ENCODE data around the gene HDDC3. TPM values are rescaled to one million over a fixed set of nuclear protein-coding genes. Genes with fewer than 3 reads are reported as not detected.

The HDDC3 gene
- total RNA-seq, 1 donor from 2014 or later = 9.5 TPM

- no peak for DNase-seq (ENCODE audit: extremely low spot score, unreplicated experiment)
- Mint-ChIP-seq H3K9me3 (ENCODE audit: unreplicated experiment) (no peaks in the 10 kb centered on the region), H3K27ac (ENCODE audit: unreplicated experiment) (peak overlapping the region; percentile 38), H3K4me3 (ENCODE audit: unreplicated experiment) (no peak overlapping the region), H3K27me3 (ENCODE audit: unreplicated experiment) (no peaks in the 10 kb centered on the region), H3K36me3 (ENCODE audit: unreplicated experiment) (peaks cover 41% of the 10 kb centered on the region), H3K4me1 (ENCODE audit: unreplicated experiment) (no peaks in the 10 kb centered on the region)
- TF ChIP-seq CTCF (IDR thresholded peaks at IDR 0.05) = no peak
Observed at GRCh38 chr15:90915808-90916440, 16.4 kb downstream of the HDDC3 start.

DNA sequence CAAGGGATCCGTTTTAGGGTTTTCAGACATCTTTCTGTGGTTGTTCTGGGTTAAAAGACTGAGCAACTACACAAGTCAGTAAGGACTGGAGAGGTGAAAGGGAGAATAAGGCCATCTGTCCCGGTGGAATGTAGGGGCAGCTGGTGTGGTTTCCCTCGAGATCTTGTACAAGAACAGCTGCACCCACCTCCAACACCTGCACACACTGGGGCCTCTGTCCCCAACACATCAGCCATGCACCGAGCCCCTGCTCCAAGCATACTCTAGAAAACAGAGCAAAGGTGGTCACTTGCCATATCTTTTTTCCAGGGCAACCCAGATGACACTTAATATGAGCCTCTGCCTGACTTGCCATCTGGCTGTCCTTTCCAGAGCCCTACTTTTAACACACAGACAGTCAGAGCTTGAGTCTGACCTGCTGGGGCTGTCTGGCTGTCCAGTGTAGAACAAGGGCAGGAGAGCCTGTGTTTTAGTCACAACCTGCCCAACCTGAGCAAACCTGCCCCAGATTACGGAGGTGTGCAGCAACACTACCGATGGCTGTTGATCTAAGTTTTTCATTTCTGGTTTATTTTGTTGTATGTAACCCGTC, 17.0 kb downstream of the HDDC3 start:
- Mint-ChIP-seq H3K27me3 (ENCODE audit: unreplicated experiment) (no peaks in the 10 kb centered on the region), H3K27ac (ENCODE audit: unreplicated experiment) (peak overlapping the region; percentile 38), H3K36me3 (ENCODE audit: unreplicated experiment) (peaks cover 41% of the 10 kb centered on the region), H3K4me1 (ENCODE audit: unreplicated experiment) (no peaks in the 10 kb centered on the region), H3K4me3 (ENCODE audit: unreplicated experiment) (no peak overlapping the region), H3K9me3 (ENCODE audit: unreplicated experiment) (no peaks in the 10 kb centered on the region)
- TF ChIP-seq CTCF (IDR thresholded peaks at IDR 0.05) = no peak
- no peak for DNase-seq (ENCODE audit: extremely low spot score, unreplicated experiment)

DNA sequence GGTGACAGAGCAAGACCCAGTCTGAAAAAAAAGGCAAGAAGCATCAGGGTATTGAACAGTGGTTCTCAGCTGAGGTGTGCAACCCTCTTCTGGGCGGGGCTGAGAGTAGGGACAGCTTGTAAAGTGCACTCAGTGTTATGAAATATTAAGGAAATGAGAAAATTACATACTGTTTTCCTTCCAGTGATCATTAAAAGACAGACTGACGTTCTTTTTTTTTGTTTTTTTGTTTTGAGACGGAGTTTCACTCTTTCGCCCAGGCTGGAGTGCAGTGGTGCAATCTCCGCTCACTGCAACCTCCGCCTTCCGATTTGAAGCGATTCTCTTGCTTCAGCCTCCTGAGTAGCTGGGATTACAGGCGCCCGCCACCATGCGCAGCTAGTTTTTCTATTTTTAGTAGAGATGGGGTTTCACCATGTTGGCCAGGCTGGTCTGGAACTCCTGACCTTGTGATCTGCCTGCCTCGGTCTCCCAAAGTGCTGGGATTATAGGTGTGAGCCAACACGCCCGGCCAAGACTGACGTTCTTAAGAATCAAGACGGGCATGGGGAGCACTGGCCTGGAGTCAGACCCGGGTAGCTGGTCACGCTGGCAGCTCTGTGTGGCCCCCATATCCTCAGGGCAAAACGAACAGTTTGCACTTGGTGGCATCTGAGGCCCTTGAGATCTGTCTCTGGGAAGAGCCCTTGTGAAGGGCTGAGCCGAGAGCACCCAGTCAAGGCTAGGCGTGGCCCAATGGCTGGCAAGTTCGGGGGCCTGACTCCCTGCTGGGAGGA, 17.9 kb downstream of the HDDC3 start:
- DNase-seq (ENCODE audit: extremely low spot score, unreplicated experiment) = no peak
- Mint-ChIP-seq H3K4me1 (ENCODE audit: unreplicated experiment) (no peaks in the 10 kb centered on the region), H3K4me3 (ENCODE audit: unreplicated experiment) (no peak overlapping the region), H3K9me3 (ENCODE audit: unreplicated experiment) (no peaks in the 10 kb centered on the region), H3K27ac (ENCODE audit: unreplicated experiment) (no peak overlapping the region), H3K27me3 (ENCODE audit: unreplicated experiment) (no peaks in the 10 kb centered on the region), H3K36me3 (ENCODE audit: unreplicated experiment) (peaks cover 35% of the 10 kb centered on the region)
- no peak for TF ChIP-seq CTCF (IDR thresholded peaks at IDR 0.05)

DNA sequence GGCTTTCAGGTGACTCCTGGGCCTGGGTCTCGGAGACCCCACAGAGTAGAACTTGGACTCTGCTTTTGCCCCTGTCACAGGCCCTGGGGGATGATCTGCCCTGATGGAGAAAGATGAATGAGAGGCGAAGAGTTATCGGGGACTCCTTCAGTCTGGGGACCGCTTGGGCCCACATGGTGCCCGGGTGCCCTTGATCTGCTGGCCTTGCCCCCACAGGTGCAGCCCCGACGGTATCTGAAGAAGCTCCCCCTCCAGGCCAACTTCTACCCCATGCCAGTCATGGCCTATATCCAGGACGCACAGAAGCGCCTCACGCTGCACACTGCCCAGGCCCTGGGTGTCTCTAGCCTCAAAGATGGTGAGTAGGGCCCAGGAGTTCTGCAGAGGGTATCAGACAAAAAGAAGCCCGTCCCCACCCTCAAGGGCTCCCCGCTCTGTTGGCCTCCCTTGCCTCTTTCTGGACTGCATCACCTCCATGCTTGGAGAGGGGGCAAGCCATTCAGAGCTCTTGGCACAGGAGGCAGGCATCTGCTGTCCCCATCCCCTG, 18.9 kb downstream of the HDDC3 start:
- Mint-ChIP-seq H3K27ac (ENCODE audit: unreplicated experiment) (no peak overlapping the region), H3K4me1 (ENCODE audit: unreplicated experiment) (no peaks in the 10 kb centered on the region), H3K4me3 (ENCODE audit: unreplicated experiment) (no peak overlapping the region), H3K36me3 (ENCODE audit: unreplicated experiment) (peaks cover 29% of the 10 kb centered on the region), H3K27me3 (ENCODE audit: unreplicated experiment) (no peaks in the 10 kb centered on the region), H3K9me3 (ENCODE audit: unreplicated experiment) (no peaks in the 10 kb centered on the region)
- no peak for DNase-seq (ENCODE audit: extremely low spot score, unreplicated experiment)
- TF ChIP-seq CTCF (IDR thresholded peaks at IDR 0.05) = no peak

DNA sequence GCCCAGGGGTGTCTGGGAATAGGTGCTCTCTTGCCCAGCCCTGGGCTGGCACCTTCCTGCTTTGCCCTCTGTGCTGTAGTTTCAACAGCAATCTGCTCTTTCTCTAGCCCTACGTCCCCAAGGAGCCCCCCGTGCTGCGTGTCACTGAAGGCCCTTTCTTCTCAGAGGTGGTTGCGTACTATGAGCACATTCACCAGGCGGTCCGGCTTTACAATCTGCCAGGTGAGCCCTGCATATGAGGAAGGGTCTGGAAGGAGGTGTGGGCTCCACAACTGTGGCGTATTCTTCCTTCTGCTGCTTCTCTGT, 19.6 kb downstream of the HDDC3 start:
- H3K36me3 Mint-ChIP-seq (ENCODE audit: unreplicated experiment) = peaks cover 26% of the 10 kb centered on the region
- no peak overlapping the region for H3K27ac Mint-ChIP-seq (ENCODE audit: unreplicated experiment)
- no peak for DNase-seq (ENCODE audit: extremely low spot score, unreplicated experiment)
- H3K4me3 Mint-ChIP-seq (ENCODE audit: unreplicated experiment) = no peak overlapping the region
- no peaks in the 10 kb centered on the region for H3K9me3 Mint-ChIP-seq (ENCODE audit: unreplicated experiment)
- no peak for TF ChIP-seq CTCF (IDR thresholded peaks at IDR 0.05)
- no peaks in the 10 kb centered on the region for H3K4me1 Mint-ChIP-seq (ENCODE audit: unreplicated experiment)
- no peaks in the 10 kb centered on the region for H3K27me3 Mint-ChIP-seq (ENCODE audit: unreplicated experiment)

Measured in osteocyte (in vitro differentiated cells).